ENCODE results near the gene REEP6. TPM values are rescaled to one million over a fixed set of nuclear protein-coding genes. Genes with fewer than 3 reads are reported as not detected.

Gene REEP6
- total RNA-seq: 1 to 10 TPM; 3.9 to 5.0 (median 4.3) TPM
- 2.1 TPM for total RNA-seq (2013)

DNA sequence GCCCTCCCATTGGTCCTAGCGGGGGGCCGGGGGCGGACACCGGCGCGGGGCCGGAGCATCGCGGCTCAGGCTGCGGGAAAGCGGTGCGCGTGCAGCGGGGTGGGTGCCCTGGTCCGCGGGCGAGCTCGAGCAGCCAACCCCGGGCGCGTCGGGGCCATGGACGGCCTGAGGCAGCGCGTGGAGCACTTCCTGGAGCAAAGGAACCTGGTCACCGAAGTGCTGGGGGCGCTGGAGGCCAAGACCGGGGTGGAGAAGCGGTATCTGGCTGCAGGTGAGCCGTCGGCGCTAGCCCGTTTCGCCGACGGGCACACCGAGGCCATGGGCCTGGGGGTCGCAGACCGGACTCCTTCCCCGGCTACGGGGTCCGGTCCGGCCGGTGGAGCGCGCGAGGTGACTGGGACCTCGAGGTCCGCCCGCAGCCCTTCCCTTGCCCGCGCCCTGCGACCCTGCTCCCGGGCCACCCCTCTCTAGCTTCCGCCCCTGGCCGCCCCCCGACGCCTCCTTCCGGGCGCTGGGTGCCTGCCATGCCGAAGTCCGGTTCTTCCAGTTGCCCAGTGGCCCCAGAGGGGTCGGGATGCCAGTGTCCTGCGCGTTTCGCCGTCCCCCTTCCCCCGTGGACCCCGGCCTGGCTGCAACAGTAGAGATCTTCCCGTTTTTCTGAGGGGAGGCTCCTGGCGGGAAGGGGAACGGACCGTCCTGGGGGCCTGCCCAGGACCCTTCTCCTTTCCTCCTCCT is at the start of gene REEP6:
Gene REEP6 (plus strand): TSS at position 68 of the 735 bp plus-strand sequence. CDS start 89 bp downstream, at position 157.
- intact Hi-C loops (cut with micrococcal nuclease): loop anchor here (10.0 kb wide), 1 partner anchor 216 kb away; the partner anchor contains the start of gene FAM174C
- H3K27me3 ChIP-seq (ENCODE audit: control insufficient read depth, insufficient read depth, low read length): no peaks in the 10 kb centered on the region
- no peaks in the 10 kb centered on the region for H3K27me3 Mint-ChIP-seq (ENCODE audit: low read depth in 2 of 2)
- H3K36me3 Mint-ChIP-seq: no peaks in the 10 kb centered on the region
- no peaks in the 10 kb centered on the region for H3K36me3 ChIP-seq (ENCODE audit: control insufficient read depth, insufficient read depth, low read length)
- H3K27ac Mint-ChIP-seq: peak within 1 kb of the TSS; percentile 80
- WGBS (ENCODE audit: insufficient coverage): 4% methylated on average over 73 of the region's 73 CpGs
- DNase-seq: peak in 1 of 2 donors; percentile 17
- no peaks in the 10 kb centered on the region for H3K9me3 Mint-ChIP-seq
- H3K4me1 ChIP-seq (ENCODE audit: control insufficient read depth, insufficient read depth, low read length): peaks cover 18% of the 10 kb centered on the region
- TF ChIP-seq, protein P1, sequence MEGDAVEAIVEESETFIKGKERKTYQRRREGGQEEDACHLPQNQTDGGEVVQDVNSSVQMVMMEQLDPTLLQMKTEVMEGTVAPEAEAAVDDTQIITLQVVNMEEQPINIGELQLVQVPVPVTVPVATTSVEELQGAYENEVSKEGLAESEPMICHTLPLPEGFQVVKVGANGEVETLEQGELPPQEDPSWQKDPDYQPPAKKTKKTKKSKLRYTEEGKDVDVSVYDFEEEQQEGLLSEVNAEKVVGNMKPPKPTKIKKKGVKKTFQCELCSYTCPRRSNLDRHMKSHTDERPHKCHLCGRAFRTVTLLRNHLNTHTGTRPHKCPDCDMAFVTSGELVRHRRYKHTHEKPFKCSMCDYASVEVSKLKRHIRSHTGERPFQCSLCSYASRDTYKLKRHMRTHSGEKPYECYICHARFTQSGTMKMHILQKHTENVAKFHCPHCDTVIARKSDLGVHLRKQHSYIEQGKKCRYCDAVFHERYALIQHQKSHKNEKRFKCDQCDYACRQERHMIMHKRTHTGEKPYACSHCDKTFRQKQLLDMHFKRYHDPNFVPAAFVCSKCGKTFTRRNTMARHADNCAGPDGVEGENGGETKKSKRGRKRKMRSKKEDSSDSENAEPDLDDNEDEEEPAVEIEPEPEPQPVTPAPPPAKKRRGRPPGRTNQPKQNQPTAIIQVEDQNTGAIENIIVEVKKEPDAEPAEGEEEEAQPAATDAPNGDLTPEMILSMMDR (IDR thresholded peaks at IDR 0.05): no peak
- H3K4me3 Mint-ChIP-seq: peak within 1 kb of the TSS; percentile 87
- H3K27ac ChIP-seq (ENCODE audit: low read length): peak within 1 kb of the TSS; percentile 68
- H3K9me3 ChIP-seq (ENCODE audit: control insufficient read depth, insufficient read depth, low read length): no peaks in the 10 kb centered on the region
- ATAC-seq: no peak
- peak within 1 kb of the TSS; percentile 56 for H3K4me3 ChIP-seq (ENCODE audit: low read length)
- H3K4me1 Mint-ChIP-seq: peaks cover 17 to 18% of the 10 kb centered on the region in 2 donors

DNA sequence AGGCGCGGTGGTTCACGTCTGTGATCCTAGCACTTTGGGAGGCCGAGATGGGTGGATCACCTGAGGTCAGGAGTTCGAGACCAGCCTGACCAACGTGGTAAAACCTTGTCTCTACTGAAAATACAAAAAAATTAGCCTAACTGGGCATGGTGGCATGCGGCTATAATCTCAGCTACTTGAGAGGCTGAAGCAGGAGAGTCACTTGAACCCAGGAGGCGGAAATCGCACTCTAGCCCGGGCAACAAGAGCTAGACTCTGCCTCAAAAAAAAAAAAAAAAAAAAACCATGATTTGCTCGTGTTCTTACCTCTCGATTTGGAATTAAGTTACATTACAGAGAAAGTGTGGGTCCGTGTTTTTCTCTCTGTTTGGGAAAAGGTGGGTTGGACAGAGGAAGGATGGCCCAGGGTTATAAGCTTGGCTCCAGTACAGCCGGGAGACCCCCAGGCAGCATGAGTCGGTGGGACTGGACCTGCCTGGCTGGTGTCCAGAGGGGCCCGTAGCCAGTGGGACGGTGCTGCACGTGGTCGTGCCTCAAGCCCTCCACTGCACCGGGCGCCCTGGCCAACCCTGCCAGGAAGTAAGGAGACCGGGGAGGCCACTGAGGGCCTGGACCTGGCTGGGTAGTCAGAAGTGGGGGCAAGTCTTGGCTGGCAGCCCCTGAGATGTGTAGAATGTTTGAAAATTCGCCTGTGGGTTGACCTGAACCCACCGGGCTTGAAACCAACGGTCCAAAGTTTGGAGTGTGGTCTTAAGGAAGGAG is 49.1 kb upstream of the REEP6 start:
- Mint-ChIP-seq H3K9me3 (no peaks in the 10 kb centered on the region), H3K36me3 (no peaks in the 10 kb centered on the region), H3K4me3 (peak overlapping the region; percentile 15), H3K4me1 (peaks cover 17 to 37% of the 10 kb centered on the region in 2 donors), H3K27ac (peak overlapping the region in 1 of 2 donors; percentile 71), H3K27me3 (ENCODE audit: low read depth in 2 of 2) (no peaks in the 10 kb centered on the region)
- ATAC-seq (no peak), DNase-seq (no peak)
- intact Hi-C loops (cut with micrococcal nuclease): no loop called here
- peaks cover 31% of the 10 kb centered on the region for H3K36me3 ChIP-seq (ENCODE audit: control insufficient read depth, insufficient read depth, low read length)
- H3K4me1 ChIP-seq (ENCODE audit: control insufficient read depth, insufficient read depth, low read length): peaks cover 50% of the 10 kb centered on the region
- no peak overlapping the region for H3K4me3 ChIP-seq (ENCODE audit: low read length)
- 91% methylated on average over 23 of the region's 25 CpGs for WGBS (ENCODE audit: insufficient coverage)
- peaks cover 3% of the 10 kb centered on the region for H3K27me3 ChIP-seq (ENCODE audit: control insufficient read depth, insufficient read depth, low read length)
- no peaks in the 10 kb centered on the region for H3K9me3 ChIP-seq (ENCODE audit: control insufficient read depth, insufficient read depth, low read length)
- no peak overlapping the region for H3K27ac ChIP-seq (ENCODE audit: low read length)
- TF ChIP-seq, protein P1 (IDR thresholded peaks at IDR 0.05): no peak

DNA sequence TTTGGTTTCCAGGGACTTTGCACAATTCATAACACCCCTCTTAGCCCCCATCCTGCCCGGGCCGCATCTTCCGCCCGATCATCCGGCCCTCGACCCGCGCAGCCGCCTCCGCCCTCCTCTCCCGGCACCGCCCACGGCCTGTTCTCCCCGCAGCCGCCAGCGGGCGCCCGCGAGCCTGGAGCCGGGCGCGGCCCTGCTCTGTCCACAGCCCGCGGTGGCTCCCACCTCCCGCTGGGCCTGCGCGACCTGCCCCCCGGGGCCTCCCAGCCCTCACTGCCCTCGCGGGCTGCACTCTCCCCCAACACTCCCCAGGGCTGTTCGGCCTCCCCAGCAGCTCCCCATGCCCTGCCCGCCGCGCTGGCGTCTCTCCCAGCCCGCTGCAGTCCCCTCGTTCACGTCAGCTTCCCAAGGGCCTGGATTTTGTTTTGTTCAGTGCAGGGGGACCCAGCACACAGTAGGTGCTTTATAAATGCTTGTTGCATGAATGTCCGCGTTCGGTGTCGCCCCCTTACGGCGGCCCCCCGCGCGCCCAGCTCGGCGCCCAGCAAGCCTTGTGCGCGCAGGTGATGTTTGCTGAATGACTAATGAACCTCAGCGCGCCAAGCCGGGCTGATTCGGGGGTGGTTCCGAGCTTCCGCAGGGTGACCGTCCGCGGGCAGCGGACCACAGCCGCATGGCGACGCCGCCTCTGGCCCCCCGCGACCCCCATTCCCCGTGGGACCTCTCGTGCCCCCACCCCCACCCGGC is 45.6 kb upstream of the REEP6 start:
- H3K27me3 ChIP-seq (ENCODE audit: control insufficient read depth, insufficient read depth, low read length): peaks cover 29% of the 10 kb centered on the region
- peak overlapping the region; percentile 52 for H3K4me3 ChIP-seq (ENCODE audit: low read length)
- Mint-ChIP-seq H3K9me3 (no peaks in the 10 kb centered on the region), H3K36me3 (no peaks in the 10 kb centered on the region), H3K4me1 (peaks cover 13 to 32% of the 10 kb centered on the region in 2 donors), H3K4me3 (peak overlapping the region; percentile 85), H3K27ac (peak overlapping the region; percentile 8 to 78), H3K27me3 (ENCODE audit: low read depth in 2 of 2) (peaks cover 21% of the 10 kb centered on the region in 2 donors)
- intact Hi-C loops (cut with micrococcal nuclease): no loop called here
- peak; percentile 89 to 97 (median 94) for ATAC-seq
- DNase-seq: peak; percentile 80 to 87
- peaks cover 36% of the 10 kb centered on the region for H3K4me1 ChIP-seq (ENCODE audit: control insufficient read depth, insufficient read depth, low read length)
- TF ChIP-seq, protein P1 (IDR thresholded peaks at IDR 0.05): peak; percentile 99
- 4% methylated on average over 69 of the region's 70 CpGs for WGBS (ENCODE audit: insufficient coverage)
- H3K36me3 ChIP-seq (ENCODE audit: control insufficient read depth, insufficient read depth, low read length): peaks cover 22% of the 10 kb centered on the region
- no peaks in the 10 kb centered on the region for H3K9me3 ChIP-seq (ENCODE audit: control insufficient read depth, insufficient read depth, low read length)
- H3K27ac ChIP-seq (ENCODE audit: low read length): peak overlapping the region; percentile 14

Measured in natural killer cell (primary cell).